PC-3 (cell line): ENCODE measurements around the gene FOXP1.

Experiments used
- EZH2 ChIP-seq: fragments of 300-600 bp; sonication (generic); IDR thresholded peaks from one replicate; pipeline ENCODE4 v1.6.1; 2017; ENCODE audit warnings: antibody characterized with exemption, mild to moderate bottlenecking, low read length; ENCODE audit not compliant: unreplicated experiment
- EZH2phosphoT487 ChIP-seq: fragments of 300-600 bp; sonication (generic); IDR thresholded peaks from 2 replicates; pipeline ENCODE4 v1.6.1; 2018; ENCODE audit warnings: mild to moderate bottlenecking, antibody characterized with exemption, low read length, borderline replicate concordance
- TF ChIP-seq, protein P1 (sequence below): fragments of 300-600 bp; sonication (generic); conservative IDR thresholded peaks from 2 replicates; pipeline ENCODE4 v1.5.1; 2017; ENCODE audit warnings: antibody characterized with exemption, low read depth, mild to moderate bottlenecking, low read length

DNA sequence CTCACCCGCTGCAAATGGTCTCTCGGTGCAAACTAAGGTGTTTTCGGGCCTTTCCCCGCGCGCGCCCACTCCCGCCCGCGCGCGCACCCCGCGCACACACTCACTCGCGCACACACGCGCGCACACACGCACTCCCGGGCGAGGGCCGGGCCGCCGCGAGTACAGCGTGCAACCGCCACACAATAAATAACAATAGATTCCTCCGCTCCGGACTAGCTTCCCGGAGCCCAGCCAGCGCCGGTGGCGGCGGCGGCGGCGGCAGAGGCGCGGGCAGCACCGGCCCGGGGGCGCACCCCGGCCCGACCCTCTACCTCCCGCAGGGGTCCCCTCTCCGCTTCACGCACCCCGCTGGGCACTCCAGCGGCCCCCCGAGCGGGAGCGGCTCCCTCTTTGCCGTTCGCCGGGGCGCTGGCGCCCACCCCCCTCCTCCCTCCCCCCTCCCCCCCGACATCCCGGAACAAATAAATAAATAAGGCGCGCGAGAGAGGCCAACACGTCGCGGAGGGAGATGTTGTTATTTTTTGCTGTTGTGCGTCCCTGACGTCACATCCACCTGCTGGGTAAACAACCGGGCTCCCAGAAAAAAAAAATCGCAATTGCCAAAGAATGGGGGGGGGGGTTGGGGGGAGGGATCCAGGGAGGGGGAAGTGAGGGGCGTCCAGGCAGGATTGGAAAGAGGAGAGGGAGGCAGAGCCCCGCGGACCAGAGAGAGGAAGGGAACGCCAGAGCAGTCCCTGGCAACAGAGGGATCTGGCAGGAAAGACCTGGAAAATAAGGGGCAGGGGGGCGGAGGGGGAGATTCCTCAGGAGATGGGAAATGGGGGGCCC is at the start of gene FOXP1:
- TF ChIP-seq, protein P1, sequence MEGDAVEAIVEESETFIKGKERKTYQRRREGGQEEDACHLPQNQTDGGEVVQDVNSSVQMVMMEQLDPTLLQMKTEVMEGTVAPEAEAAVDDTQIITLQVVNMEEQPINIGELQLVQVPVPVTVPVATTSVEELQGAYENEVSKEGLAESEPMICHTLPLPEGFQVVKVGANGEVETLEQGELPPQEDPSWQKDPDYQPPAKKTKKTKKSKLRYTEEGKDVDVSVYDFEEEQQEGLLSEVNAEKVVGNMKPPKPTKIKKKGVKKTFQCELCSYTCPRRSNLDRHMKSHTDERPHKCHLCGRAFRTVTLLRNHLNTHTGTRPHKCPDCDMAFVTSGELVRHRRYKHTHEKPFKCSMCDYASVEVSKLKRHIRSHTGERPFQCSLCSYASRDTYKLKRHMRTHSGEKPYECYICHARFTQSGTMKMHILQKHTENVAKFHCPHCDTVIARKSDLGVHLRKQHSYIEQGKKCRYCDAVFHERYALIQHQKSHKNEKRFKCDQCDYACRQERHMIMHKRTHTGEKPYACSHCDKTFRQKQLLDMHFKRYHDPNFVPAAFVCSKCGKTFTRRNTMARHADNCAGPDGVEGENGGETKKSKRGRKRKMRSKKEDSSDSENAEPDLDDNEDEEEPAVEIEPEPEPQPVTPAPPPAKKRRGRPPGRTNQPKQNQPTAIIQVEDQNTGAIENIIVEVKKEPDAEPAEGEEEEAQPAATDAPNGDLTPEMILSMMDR = no peak
- TF ChIP-seq EZH2 (no peak), EZH2phosphoT487 (no peak)
